Measurements from ENCODE around the gene UBE2N.

UBE2N gene

GRCh38 chr12:93408813-93409212 is 32.9 kb downstream of the UBE2N start:
- TF ChIP-seq TAF1 (IDR thresholded peaks at IDR 0.05; ENCODE audit: borderline replicate concordance, insufficient read depth, low read length): no peak
- no peak for TF ChIP-seq POLR2AphosphoS5 (IDR thresholded peaks at IDR 0.05; ENCODE audit: low read depth, low read length)
- no peak for TF ChIP-seq SIN3A (IDR thresholded peaks at IDR 0.05; ENCODE audit: borderline replicate concordance, insufficient read depth, low read length)
- no peak for TF ChIP-seq FOXP2 (optimal IDR thresholded peaks at IDR 0.05; ENCODE audit: borderline replicate concordance, extremely low read depth, extremely low read length, insufficient read depth)
- TF ChIP-seq REST (IDR thresholded peaks at IDR 0.05; ENCODE audit: insufficient read depth in 1 of 2, low read depth in 2 of 2, low read length in 2 of 2): no peak

GRCh38 chr12:93407963-93408283 is 33.8 kb downstream of the UBE2N start:
- TF ChIP-seq TAF1 (IDR thresholded peaks at IDR 0.05; ENCODE audit: borderline replicate concordance, insufficient read depth, low read length) (no peak), SIN3A (IDR thresholded peaks at IDR 0.05; ENCODE audit: borderline replicate concordance, insufficient read depth, low read length) (no peak), FOXP2 (optimal IDR thresholded peaks at IDR 0.05; ENCODE audit: borderline replicate concordance, extremely low read depth, extremely low read length, insufficient read depth) (no peak), POLR2AphosphoS5 (IDR thresholded peaks at IDR 0.05; ENCODE audit: low read depth, low read length) (no peak), REST (IDR thresholded peaks at IDR 0.05; ENCODE audit: insufficient read depth in 1 of 2, low read depth in 2 of 2, low read length in 2 of 2) (no peak)

- TF ChIP-seq POLR2AphosphoS5 (IDR thresholded peaks at IDR 0.05; ENCODE audit: low read depth, low read length) (no peak), FOXP2 (optimal IDR thresholded peaks at IDR 0.05; ENCODE audit: borderline replicate concordance, extremely low read depth, extremely low read length, insufficient read depth) (no peak)
Measured at GRCh38 chr12:93407054-93407962, 34.4 kb downstream of the UBE2N start.

- TF ChIP-seq POLR2AphosphoS5 (IDR thresholded peaks at IDR 0.05; ENCODE audit: low read depth, low read length) (no peak; the same call in none of the 2 replicates), SIN3A (IDR thresholded peaks at IDR 0.05; ENCODE audit: borderline replicate concordance, insufficient read depth, low read length) (no peak), FOXP2 (optimal IDR thresholded peaks at IDR 0.05; ENCODE audit: borderline replicate concordance, extremely low read depth, extremely low read length, insufficient read depth) (no peak), REST (IDR thresholded peaks at IDR 0.05; ENCODE audit: insufficient read depth in 1 of 2, low read depth in 2 of 2, low read length in 2 of 2) (no peak), TAF1 (IDR thresholded peaks at IDR 0.05; ENCODE audit: borderline replicate concordance, insufficient read depth, low read length) (no peak)
Measured at GRCh38 chr12:93404961-93405849, 36.5 kb downstream of the UBE2N start.

GRCh38 chr12:93403988-93404803 is 37.6 kb downstream of the UBE2N start:
- no peak for TF ChIP-seq TAF1 (IDR thresholded peaks at IDR 0.05; ENCODE audit: borderline replicate concordance, insufficient read depth, low read length)
- no peak for TF ChIP-seq REST (IDR thresholded peaks at IDR 0.05; ENCODE audit: insufficient read depth in 1 of 2, low read depth in 2 of 2, low read length in 2 of 2)
- no peak; the same call in 1 of the 2 replicates for TF ChIP-seq POLR2AphosphoS5 (IDR thresholded peaks at IDR 0.05; ENCODE audit: low read depth, low read length)
- no peak for TF ChIP-seq FOXP2 (optimal IDR thresholded peaks at IDR 0.05; ENCODE audit: borderline replicate concordance, extremely low read depth, extremely low read length, insufficient read depth)
- TF ChIP-seq SIN3A (IDR thresholded peaks at IDR 0.05; ENCODE audit: borderline replicate concordance, insufficient read depth, low read length): no peak
